IMR-90 (cell line): ENCODE data around the gene MAVS. TPM values are rescaled to one million over a fixed set of nuclear protein-coding genes. Genes with fewer than 3 reads are reported as not detected.
"Not testable (repeated sequence)": the region's sequence is repeated elsewhere in the genome, so short reads cannot be mapped to it uniquely, and the experiment has no call there.

Source experiments
- ATAC-seq: fragments of 200-7000 bp; cut with Tn5 transposase; 2 replicates; pipeline ENCODE4 v1.9.1; 2020; ENCODE audit warnings: low read depth, mild to moderate bottlenecking, moderate library complexity
- BruUV-seq: library from RNA; stranded (reverse); fragments of 400-500 nt; replicated peaks from 2 replicates; lab custom pipeline; 2021; lab: Mats Ljungman, UMichigan
- CTCF ChIA-PET: fragments of 300-600 bp; formaldehyde crosslinking; extraction: SDS; loops from one replicate; lab custom pipeline; 2021; ENCODE audit warnings: antibody characterized with exemption; lab: Yijun Ruan, JAX
- POLR2A ChIA-PET: fragments of 300-600 bp; sonication (Branson Sonifier 250); formaldehyde crosslinking; loops from one replicate; lab custom pipeline; 2022; ENCODE audit warnings: antibody characterized with exemption; ENCODE audit not compliant: unreplicated experiment; lab: Charles Lee
- DNase-seq: peaks from one replicate; pipeline ENCODE4 v3.0.0; 2013
- H2AFZ ChIP-seq: replicated peaks from 2 replicates; pipeline ENCODE3; 2013; ENCODE audit warnings: low read length, mild to moderate bottlenecking; ENCODE audit not compliant: poor library complexity
- H2AK5ac ChIP-seq: 2 replicates; pipeline ENCODE4 v1.6.1; 2013; ENCODE audit warnings: low read depth, low read length, inconsistent platforms
- H2AK9ac ChIP-seq: replicated peaks from 2 replicates; pipeline ENCODE3; 2013; ENCODE audit warnings: mild to moderate bottlenecking, low read depth, low read length, moderate library complexity; ENCODE audit not compliant: poor library complexity
- H2BK120ac ChIP-seq: 2 replicates; pipeline ENCODE4 v1.6.1; 2013; ENCODE audit warnings: low read depth, low read length, inconsistent platforms
- H2BK15ac ChIP-seq: 3 replicates; pipeline ENCODE4 v1.6.1; 2013; ENCODE audit warnings: low read depth, low read length, inconsistent platforms
- H2BK20ac ChIP-seq: 2 replicates; pipeline ENCODE4 v1.6.1; 2013; ENCODE audit warnings: low read depth, mild to moderate bottlenecking, inconsistent platforms, low read length, moderate library complexity
- H2BK5ac ChIP-seq: 2 replicates; pipeline ENCODE4 v1.6.1; 2013; ENCODE audit warnings: mild to moderate bottlenecking, low read depth, low read length, inconsistent platforms; ENCODE audit not compliant: poor library complexity, severe bottlenecking
- H3K14ac ChIP-seq: replicated peaks from 2 replicates; pipeline ENCODE4 v1.6.1; 2013; ENCODE audit warnings: low read depth, low read length, inconsistent platforms
- H3K18ac ChIP-seq: 2 replicates; pipeline ENCODE4 v1.6.1; 2013; ENCODE audit warnings: low read depth, low read length, control low read depth
- H3K23ac ChIP-seq: 2 replicates; pipeline ENCODE4 v1.6.1; 2013; ENCODE audit warnings: low read depth, low read length, inconsistent platforms
- H3K27ac ChIP-seq: 2 replicates; pipeline ENCODE4 v1.5.1; 2013; ENCODE audit warnings: mild to moderate bottlenecking, control low read depth, low read length; ENCODE audit not compliant: insufficient read depth
- H3K27me3 ChIP-seq: 2 replicates; pipeline ENCODE4 v1.6.1; 2013; ENCODE audit warnings: low read length; ENCODE audit not compliant: control insufficient read depth, insufficient read depth
- H3K36me3 ChIP-seq: 2 replicates; pipeline ENCODE4 v1.6.1; 2013; ENCODE audit warnings: low read length, mixed read lengths; ENCODE audit not compliant: control insufficient read depth, insufficient read depth
- H3K4ac ChIP-seq: 2 replicates; pipeline ENCODE4 v1.6.1; 2013; ENCODE audit warnings: low read depth, low read length, inconsistent platforms
- H3K4me1 ChIP-seq: 2 replicates; pipeline ENCODE4 v1.6.1; 2013; ENCODE audit warnings: low read length, mixed read lengths; ENCODE audit not compliant: control insufficient read depth, insufficient read depth
- H3K4me2 ChIP-seq: 2 replicates; pipeline ENCODE4 v1.6.1; 2013; ENCODE audit warnings: low read depth, mild to moderate bottlenecking, control low read depth, low read length, moderate library complexity
- H3K4me3 ChIP-seq: 2 replicates; pipeline ENCODE4 v1.5.1; 2013; ENCODE audit warnings: low read depth, mild to moderate bottlenecking, control low read depth, low read length, moderate library complexity; ENCODE audit not compliant: insufficient read depth
- H3K56ac ChIP-seq: 2 replicates; pipeline ENCODE4 v1.6.1; 2013; ENCODE audit warnings: low read length, inconsistent platforms; ENCODE audit not compliant: insufficient read depth; ENCODE audit errors: extremely low read depth
- H3K79me1 ChIP-seq, 2 experiments: 2 replicates each; pipeline ENCODE4 v1.6.1; 2013; ENCODE audit warnings: low read length in 2 of 2, inconsistent platforms in 1 of 2, low read depth in 1 of 2
- H3K9ac ChIP-seq: 2 replicates; pipeline ENCODE4 v1.6.1; 2013; ENCODE audit warnings: low read depth, low read length, control low read depth
- H3K9me1 ChIP-seq: 2 replicates; pipeline ENCODE4 v1.6.1; 2013; ENCODE audit warnings: low read length, inconsistent platforms; ENCODE audit not compliant: insufficient read depth
- H3K9me3 ChIP-seq: 2 replicates; pipeline ENCODE4 v1.6.1; 2013; ENCODE audit warnings: low read length; ENCODE audit not compliant: control insufficient read depth, insufficient read depth
- H4K20me1 ChIP-seq: 2 replicates; pipeline ENCODE4 v1.6.1; 2013; ENCODE audit warnings: low read length, inconsistent platforms; ENCODE audit not compliant: insufficient read depth
- H4K5ac ChIP-seq: 2 replicates; pipeline ENCODE4 v1.6.1; 2013; ENCODE audit warnings: mild to moderate bottlenecking, low read depth, low read length, control low read depth
- H4K8ac ChIP-seq, 2 experiments: 2 replicates each; pipeline ENCODE4 v1.6.1; 2013; ENCODE audit warnings: low read depth in 2 of 2, low read length in 2 of 2, control low read depth in 1 of 2, inconsistent platforms in 1 of 2
- H4K91ac ChIP-seq: 2 replicates; pipeline ENCODE4 v1.6.1; 2013; ENCODE audit warnings: low read depth, low read length, inconsistent platforms; ENCODE audit not compliant: insufficient read depth
- WGBS, 2 experiments: methylation state at CpG; one replicate each; pipeline versions ENCODE4 v1.1.5 to v1.1.7; 2013; ENCODE audit warnings: missing lambda C conversion rate in 2 of 2; ENCODE audit not compliant: insufficient read length in 1 of 2; ENCODE audit errors: extremely low coverage in 2 of 2; 5-methylcytosine and 5-hydroxymethylcytosine counted together
- dilution Hi-C: fragments of 300-500 bp; cut with HindIII; formaldehyde crosslinking; loops from one replicate; pipeline ENCODE4 v1.14.3; 2018; ENCODE audit warnings: low sequenced_read_pairs; ENCODE audit not compliant: unreplicated experiment
- in situ Hi-C: fragments of 300-500 bp; cut with MboI; formaldehyde crosslinking; loops from 3 replicates; pipeline ENCODE4 v1.14.3; 2019; ENCODE audit warnings: low sequenced_read_pairs, inconsistent platforms, mixed read lengths
- intact Hi-C: fragments of 100-400 bp; cut with micrococcal nuclease; formaldehyde crosslinking; loops from 2 replicates; pipeline ENCODE4 v1.10.0; 2022
- polyA plus RNA-seq, 3 experiments: library from polyadenylated mRNA; depleted of rRNA; stranded (reverse); fragments of >200 nt; gene quantifications; 2 replicates each; pipeline ENCODE4 v1.2.3, GENCODE V29; 2012; ENCODE audit warnings: low replicate concordance in 1 of 3
- total RNA-seq: library from RNA; depleted of rRNA; stranded (reverse); fragments of >200 nt; gene quantifications from 2 replicates; pipeline ENCODE4 v1.2.3, GENCODE V29; 2012

The MAVS gene
- total and polyA plus RNA-seq, 2 of the 4 experiments (the other 2 are of a cell fraction) = 10.4 to 15.6 TPM

GRCh38 chr20:3898181-3898580, 51.5 kb downstream of the MAVS start:
- H3K23ac ChIP-seq, H3K14ac ChIP-seq, H3K4ac ChIP-seq, H2AK5ac ChIP-seq, H3K27ac ChIP-seq, H2AFZ ChIP-seq, H2BK20ac ChIP-seq, dilution Hi-C loops, H2BK15ac ChIP-seq, H3K4me3 ChIP-seq, BruUV-seq, H2BK5ac ChIP-seq, H3K9ac ChIP-seq, H3K18ac ChIP-seq, H3K36me3 ChIP-seq, H2BK120ac ChIP-seq, H4K91ac ChIP-seq, H3K56ac ChIP-seq, H3K4me2 ChIP-seq, H3K9me3 ChIP-seq, POLR2A ChIA-PET, H4K8ac ChIP-seq, DNase-seq, H2AK9ac ChIP-seq, ATAC-seq, intact Hi-C loops, H4K5ac ChIP-seq, H3K27me3 ChIP-seq: not testable (repeated sequence)
- Histone ChIP-seq H4K20me1 (peaks cover 100% of the 10 kb centered on the region), H3K79me1 (peaks cover 0 to 39% of the 10 kb centered on the region in 2 experiments; a peak in 2 of 4 replicates), H3K4me1 (peaks cover 31% of the 10 kb centered on the region), H3K9me1 (peaks cover 22% of the 10 kb centered on the region)
- CTCF ChIA-PET = interaction anchor here (0.6 kb wide), 1 partner anchor 29 kb away, joined by 4 read pairs; no protein-coding TSS in a partner anchor
- in situ Hi-C loops = loop anchor here (10.0 kb wide), 1 partner anchor 187 kb away; no protein-coding TSS in a partner anchor
- no CpG with 5 or more reads among the region's 9 CpGs for WGBS, 2 experiments
